GM19240 (cell line): ENCODE results near the gene EIF3A.

ENCODE experiments used
- DNase-seq: peaks from one replicate; pipeline ENCODE4 v3.0.0; 2011; ENCODE audit warnings: low spot score; ENCODE audit not compliant: insufficient read length

The EIF3A gene

GRCh38 chr10:119006451-119007210 is 74.0 kb downstream of the EIF3A start:
- no peak for DNase-seq

DNA sequence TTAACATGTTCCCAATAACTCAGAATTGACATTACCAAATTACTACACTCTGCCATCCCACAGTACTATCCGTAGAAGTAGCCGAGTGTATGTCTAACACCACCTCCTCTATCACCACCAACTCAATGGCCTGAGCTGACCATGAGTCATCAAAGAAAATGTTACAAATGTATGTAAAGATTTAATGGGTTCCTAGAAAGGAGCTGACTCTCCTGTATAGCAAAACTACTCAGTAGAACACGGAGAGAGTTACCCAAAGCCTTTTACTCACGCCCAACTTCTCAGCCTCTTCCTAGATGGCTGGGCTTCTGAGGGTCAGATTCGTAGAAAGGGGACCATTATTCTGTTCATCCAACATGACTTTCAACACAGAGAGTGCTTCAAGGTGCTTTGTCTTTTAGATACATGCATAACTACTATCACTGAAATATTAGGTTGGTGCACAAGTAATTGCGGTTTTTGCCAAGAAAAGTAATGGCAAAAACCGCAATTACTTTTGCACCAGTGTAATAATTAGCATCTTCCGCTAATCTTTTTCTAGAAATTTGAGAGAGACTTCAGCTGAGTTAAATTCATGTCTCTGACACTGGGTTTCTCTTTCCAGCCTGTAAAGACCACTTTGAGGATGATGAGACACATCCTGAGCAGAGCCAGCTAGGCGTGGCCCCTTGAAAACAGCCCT is 75.1 kb downstream of the EIF3A start:
- no peak for DNase-seq

DNA sequence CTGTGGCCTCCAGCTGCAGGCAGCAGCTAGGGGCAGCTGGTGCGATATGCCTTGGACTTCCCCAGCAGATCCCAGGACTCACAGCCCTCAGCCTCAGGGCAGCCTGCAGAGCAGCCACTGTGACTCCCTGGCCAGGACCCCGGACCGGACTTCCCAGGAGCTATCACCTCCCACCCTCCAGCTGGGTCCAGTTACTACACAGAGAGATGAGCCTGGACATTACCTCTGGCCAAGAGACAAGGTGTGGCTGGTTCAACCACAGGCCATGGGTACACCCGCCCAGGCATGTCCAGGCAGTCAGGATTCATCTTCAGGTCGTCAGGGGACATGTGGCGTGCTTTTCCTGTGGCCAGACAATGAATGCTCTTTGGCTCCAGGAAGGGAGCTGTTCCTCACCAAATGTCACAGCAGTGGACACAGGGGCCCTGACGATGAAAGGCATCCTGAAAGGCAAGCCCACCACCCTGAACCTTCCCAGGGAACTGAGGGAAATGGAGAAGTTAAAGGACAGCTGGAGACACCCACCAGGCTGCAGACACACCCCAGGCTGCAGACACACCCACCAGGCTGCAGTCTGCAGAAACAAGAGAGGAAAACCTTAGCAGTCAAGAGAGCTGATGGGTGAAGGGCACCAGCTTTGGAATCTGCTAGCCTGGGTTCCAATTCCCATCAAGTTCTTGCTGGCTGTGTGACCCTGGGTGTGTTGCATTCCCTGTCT is 76.9 kb downstream of the EIF3A start:
- no peak for DNase-seq

- DNase-seq = no peak
Measured at GRCh38 chr10:119001717-119002500, 78.7 kb downstream of the EIF3A start.

GRCh38 chr10:118998183-118998582 is 82.4 kb downstream of the EIF3A start:
- DNase-seq = no peak

GRCh38 chr10:118997379-118997778 is 83.2 kb downstream of the EIF3A start:
- no peak for DNase-seq

DNA sequence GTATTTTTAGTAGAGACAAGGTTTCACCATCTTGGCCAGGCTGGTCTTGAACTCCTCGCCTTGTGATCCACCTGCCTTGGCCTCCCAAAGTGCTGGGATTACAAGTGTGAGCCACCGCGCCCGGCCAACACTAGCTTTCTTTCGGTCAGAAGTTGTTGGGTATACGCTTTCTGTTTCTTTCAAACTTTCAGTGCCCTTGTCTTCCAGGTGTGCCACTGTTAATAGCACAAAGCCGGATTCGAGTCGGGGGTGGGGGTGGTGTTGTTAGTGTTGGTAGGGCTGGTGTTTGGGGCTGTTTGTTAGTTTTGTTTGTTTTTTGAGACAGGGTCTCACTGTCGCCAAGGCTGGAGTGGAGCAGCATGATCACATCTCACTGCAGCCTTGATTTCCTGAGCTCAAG is 84.9 kb downstream of the EIF3A start:
- no peak for DNase-seq

GRCh38 chr10:118994321-118994720 is 86.3 kb downstream of the EIF3A start:
- DNase-seq = no peak

DNA sequence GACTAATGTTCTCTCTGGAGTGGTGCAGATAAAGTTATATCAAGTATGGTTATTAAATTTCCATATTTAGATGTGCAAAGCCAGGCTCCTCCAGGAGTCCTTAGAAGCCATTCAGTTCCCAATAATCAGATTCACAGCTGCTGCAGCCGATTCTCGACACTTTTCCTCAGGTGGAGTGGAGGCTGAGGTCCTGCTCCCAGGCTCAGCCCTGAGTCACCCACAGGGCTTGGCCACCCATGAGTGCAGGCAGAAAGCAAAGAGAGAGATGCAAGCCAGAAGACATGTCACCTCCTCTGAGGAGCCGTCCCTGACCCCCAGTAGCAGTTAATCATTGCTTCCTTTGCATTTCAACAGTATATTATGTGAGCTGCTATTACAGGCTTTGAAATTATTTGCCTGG is 87.4 kb downstream of the EIF3A start:
- no peak for DNase-seq

DNA sequence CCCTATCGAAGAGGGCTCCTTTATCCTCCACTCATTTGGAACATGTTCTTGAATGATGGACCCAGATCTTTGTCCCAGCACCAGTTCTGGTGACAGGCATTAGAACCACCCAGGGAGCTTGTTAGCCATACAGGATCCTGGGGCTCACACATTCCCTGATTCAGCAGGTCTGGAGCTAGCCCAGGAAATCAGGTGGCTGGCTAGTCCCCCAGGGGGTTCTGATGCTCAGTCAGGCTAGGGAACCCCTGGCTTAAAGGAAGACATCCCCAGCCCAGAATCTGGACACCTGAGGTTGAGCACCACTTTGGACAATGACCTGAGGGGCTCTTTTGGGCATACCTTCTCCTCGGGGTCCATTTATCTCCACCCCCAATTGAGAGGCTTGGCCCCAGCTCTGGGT is 88.1 kb downstream of the EIF3A start:
- DNase-seq = no peak

DNA sequence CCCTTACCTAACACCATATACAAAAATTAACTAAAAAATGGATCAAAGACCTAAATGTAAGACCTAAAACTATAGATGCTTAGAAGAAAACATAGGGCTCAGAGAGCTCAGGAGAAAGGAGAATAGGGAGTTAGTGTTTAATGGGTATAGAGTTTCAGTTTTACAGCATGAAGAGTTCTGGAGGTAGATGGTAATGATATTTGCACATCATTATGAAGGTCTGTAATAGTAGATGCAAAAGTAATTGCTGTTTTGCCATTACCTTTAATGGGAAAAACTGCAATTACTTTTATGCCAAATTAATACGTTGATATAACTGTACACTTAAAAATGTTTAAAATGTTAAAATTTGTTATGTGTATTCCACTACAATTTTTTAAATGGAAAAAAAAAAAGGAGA is 90.3 kb downstream of the EIF3A start:
- no peak for DNase-seq

- DNase-seq = no peak
Measured at GRCh38 chr10:118986815-118987790, 93.5 kb downstream of the EIF3A start.

DNA sequence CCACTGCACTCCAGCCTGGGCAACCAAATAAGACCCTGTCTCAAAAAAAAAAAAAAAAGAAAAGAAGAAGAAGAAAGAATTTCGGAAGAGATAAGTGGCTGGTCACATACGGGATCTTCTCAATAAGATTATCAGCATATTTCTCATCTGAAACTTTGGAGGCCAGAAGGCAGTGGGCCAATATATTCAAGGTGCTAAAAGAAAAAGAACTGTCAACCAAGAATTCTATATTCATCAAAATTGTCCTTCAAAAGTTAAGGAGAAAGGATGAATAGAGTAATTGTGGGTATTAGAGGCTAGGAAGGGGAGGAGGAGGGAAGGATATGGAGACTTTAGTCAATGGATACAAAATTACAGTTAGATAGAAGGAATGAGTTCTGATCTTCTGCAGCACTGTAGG is 95.0 kb downstream of the EIF3A start:
- DNase-seq = no peak
